HCT116 (cell line): ENCODE data around the gene DIAPH3.

Source experiments
- CEBPB ChIP-seq: IDR thresholded peaks from 2 replicates; pipeline ENCODE4 v1.6.1; 2012; ENCODE audit warnings: low read depth
- EZH2 ChIP-seq: fragments of 200-600 bp; sonication (generic); IDR thresholded peaks from 2 replicates; pipeline ENCODE4 v1.6.1; 2017; ENCODE audit warnings: antibody characterized with exemption, mixed run types
- EZH2phosphoT487 ChIP-seq: fragments of 200-600 bp; IDR thresholded peaks from 2 replicates; pipeline ENCODE4 v1.6.1; 2018; ENCODE audit warnings: antibody characterized with exemption, borderline replicate concordance
- FOSL1 ChIP-seq: IDR thresholded peaks from 2 replicates; pipeline ENCODE4 v1.6.1; 2012; ENCODE audit warnings: low read depth
- JUND ChIP-seq: IDR thresholded peaks from 2 replicates; pipeline ENCODE4 v1.6.1; 2012
- POLR2A ChIP-seq: IDR thresholded peaks from 2 replicates; pipeline ENCODE4 v1.7.0; 2011; ENCODE audit warnings: borderline replicate concordance; ENCODE audit not compliant: insufficient read depth, insufficient read length; ENCODE audit errors: extremely low read depth
- POLR2AphosphoS5 ChIP-seq: IDR thresholded peaks from 2 replicates; pipeline ENCODE4 v1.6.1; 2011; ENCODE audit warnings: mild to moderate bottlenecking, low read depth, low read length, moderate library complexity
- SIN3A ChIP-seq: IDR thresholded peaks from 2 replicates; pipeline ENCODE4 v1.6.1; 2012; ENCODE audit warnings: low read depth
- TCF7L2 ChIP-seq: IDR thresholded peaks from 2 replicates; pipeline ENCODE4 v1.7.0; 2011; ENCODE audit warnings: borderline replicate concordance, inconsistent platforms; ENCODE audit not compliant: insufficient read depth, insufficient read length; ENCODE audit errors: extremely low read depth
- YY1 ChIP-seq: IDR thresholded peaks from 2 replicates; pipeline ENCODE4 v1.6.1; 2011; ENCODE audit warnings: low read length, low read depth, moderate library complexity, mild to moderate bottlenecking; ENCODE audit not compliant: insufficient replicate concordance; ENCODE audit errors: extremely low read depth
- TF ChIP-seq, protein P1 (sequence below), 3 experiments: fragments of 200-600 bp in 1 of 3; sonication (generic) in 1 of 3; IDR thresholded peaks in 2 of 3; conservative IDR thresholded peaks in 1 of 3; 2 replicates each; pipeline ENCODE4 v1.5.1; 2012 to 2017; ENCODE audit warnings: low read depth in 2 of 3, low read length in 2 of 3, antibody characterized with exemption in 1 of 3, borderline replicate concordance in 1 of 3, control low read depth in 1 of 3, mild to moderate bottlenecking in 1 of 3, mixed read lengths in 1 of 3, mixed run types in 1 of 3, moderate library complexity in 1 of 3; ENCODE audit not compliant: insufficient read depth in 1 of 3
- TF ChIP-seq, protein P2 (sequence below): IDR thresholded peaks from 2 replicates; pipeline ENCODE4 v1.6.1; 2012; ENCODE audit warnings: low read depth
- TF ChIP-seq, protein P3 (sequence below): IDR thresholded peaks from 2 replicates; pipeline ENCODE4 v1.6.1; 2012

GRCh38 chr13:59975807-59976435, 187.8 kb downstream of the DIAPH3 start:
- TF ChIP-seq, protein P1, sequence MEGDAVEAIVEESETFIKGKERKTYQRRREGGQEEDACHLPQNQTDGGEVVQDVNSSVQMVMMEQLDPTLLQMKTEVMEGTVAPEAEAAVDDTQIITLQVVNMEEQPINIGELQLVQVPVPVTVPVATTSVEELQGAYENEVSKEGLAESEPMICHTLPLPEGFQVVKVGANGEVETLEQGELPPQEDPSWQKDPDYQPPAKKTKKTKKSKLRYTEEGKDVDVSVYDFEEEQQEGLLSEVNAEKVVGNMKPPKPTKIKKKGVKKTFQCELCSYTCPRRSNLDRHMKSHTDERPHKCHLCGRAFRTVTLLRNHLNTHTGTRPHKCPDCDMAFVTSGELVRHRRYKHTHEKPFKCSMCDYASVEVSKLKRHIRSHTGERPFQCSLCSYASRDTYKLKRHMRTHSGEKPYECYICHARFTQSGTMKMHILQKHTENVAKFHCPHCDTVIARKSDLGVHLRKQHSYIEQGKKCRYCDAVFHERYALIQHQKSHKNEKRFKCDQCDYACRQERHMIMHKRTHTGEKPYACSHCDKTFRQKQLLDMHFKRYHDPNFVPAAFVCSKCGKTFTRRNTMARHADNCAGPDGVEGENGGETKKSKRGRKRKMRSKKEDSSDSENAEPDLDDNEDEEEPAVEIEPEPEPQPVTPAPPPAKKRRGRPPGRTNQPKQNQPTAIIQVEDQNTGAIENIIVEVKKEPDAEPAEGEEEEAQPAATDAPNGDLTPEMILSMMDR (IDR thresholded peaks at IDR 0.05 in 2 of 3, conservative IDR thresholded peaks at IDR 0.05 in 1 of 3; ENCODE audit: borderline replicate concordance in 1 of 3, insufficient read depth in 1 of 3, low read depth in 2 of 3, low read length in 2 of 3): no peak
- TF ChIP-seq, protein P2, sequence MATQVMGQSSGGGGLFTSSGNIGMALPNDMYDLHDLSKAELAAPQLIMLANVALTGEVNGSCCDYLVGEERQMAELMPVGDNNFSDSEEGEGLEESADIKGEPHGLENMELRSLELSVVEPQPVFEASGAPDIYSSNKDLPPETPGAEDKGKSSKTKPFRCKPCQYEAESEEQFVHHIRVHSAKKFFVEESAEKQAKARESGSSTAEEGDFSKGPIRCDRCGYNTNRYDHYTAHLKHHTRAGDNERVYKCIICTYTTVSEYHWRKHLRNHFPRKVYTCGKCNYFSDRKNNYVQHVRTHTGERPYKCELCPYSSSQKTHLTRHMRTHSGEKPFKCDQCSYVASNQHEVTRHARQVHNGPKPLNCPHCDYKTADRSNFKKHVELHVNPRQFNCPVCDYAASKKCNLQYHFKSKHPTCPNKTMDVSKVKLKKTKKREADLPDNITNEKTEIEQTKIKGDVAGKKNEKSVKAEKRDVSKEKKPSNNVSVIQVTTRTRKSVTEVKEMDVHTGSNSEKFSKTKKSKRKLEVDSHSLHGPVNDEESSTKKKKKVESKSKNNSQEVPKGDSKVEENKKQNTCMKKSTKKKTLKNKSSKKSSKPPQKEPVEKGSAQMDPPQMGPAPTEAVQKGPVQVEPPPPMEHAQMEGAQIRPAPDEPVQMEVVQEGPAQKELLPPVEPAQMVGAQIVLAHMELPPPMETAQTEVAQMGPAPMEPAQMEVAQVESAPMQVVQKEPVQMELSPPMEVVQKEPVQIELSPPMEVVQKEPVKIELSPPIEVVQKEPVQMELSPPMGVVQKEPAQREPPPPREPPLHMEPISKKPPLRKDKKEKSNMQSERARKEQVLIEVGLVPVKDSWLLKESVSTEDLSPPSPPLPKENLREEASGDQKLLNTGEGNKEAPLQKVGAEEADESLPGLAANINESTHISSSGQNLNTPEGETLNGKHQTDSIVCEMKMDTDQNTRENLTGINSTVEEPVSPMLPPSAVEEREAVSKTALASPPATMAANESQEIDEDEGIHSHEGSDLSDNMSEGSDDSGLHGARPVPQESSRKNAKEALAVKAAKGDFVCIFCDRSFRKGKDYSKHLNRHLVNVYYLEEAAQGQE: no peak
- TF ChIP-seq EZH2 (no peak), POLR2AphosphoS5 (no peak), TCF7L2 (no peak), JUND (no peak), YY1 (no peak), POLR2A (no peak), CEBPB (no peak), EZH2phosphoT487 (no peak), SIN3A (no peak), FOSL1 (no peak)
- TF ChIP-seq, protein P3, sequence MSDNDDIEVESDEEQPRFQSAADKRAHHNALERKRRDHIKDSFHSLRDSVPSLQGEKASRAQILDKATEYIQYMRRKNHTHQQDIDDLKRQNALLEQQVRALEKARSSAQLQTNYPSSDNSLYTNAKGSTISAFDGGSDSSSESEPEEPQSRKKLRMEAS: no peak
